Glomerular visceral epithelial cell (primary cell): Measurements from ENCODE around the gene OSBPL10.

Source experiments
- DNase-seq: peaks from one replicate; pipeline ENCODE4 v3.0.0-alpha.2; 2016; ENCODE audit errors: extremely low spot score

The OSBPL10 gene

DNA sequence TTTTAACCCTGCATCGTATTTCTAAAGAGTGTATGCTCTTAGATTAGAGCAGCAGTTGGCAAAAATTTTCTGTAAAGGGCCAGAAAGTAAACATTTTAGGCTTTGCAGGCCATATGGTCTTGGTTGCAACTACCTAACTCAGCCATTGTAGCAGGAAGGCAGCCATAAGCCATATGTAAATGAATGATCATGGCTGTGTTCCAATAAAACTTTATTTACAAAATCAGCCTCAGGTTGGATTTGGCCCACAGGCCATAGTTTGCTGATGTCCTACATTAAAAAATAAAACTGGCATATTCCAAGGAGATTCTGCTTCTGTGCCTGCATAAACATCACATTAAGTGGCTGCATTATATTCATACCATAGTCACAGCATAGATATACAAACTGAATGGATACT lies 313.5 kb downstream of the OSBPL10 start:
- DNase-seq, result no peak

DNA sequence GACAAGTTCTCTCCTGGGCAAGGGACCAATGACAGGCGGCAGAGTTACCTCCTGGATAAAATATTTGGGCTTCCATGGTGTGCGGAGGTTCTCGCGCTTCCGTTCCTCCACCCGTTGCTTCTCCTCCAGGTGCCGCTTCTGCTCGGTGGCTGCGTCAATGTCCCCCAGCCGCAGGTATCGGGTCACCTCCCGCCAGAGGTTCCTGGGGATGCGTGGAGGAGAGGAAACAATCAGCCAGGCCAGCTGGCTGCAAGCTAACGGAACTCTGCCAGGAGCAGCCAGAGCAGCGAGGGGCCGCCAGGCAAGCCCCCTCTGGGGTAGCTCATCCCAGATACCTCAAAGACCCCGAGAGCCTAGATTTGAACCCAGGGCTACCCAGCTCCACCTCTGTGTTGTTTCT lies 317.0 kb downstream of the OSBPL10 start:
- DNase-seq, result no peak

DNA sequence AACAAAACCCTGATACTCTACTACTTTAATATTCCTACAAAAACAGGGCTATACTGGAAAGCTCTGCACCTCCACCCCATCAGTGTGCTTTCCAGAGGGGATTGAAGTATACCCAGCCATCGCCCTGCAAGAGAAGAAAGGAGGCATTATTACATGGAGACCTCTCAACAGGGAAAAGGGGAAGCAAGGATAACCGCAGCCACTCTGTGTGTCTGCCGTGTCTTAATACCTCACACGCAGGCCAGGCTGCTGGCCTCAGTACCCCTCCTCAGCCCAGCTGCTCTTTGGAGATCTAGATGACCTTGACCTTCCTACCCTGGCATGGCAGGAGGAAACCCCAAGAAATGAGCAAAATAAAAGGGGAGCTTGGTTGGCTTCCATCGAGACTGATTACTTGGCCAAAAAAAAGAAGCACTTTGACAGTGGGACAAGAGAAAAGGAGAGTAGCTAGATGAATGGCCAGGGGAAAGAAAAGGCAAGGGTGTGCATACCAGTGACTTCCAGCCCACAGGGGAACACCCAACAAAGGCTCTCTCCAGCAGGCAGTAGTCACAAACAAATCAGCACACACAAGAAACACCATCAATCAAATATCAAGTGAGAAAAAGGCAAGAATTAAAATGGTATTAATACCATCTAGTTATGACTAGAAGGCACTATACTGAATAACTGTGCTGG lies 318.9 kb downstream of the OSBPL10 start:
- DNase-seq, result no peak

DNA sequence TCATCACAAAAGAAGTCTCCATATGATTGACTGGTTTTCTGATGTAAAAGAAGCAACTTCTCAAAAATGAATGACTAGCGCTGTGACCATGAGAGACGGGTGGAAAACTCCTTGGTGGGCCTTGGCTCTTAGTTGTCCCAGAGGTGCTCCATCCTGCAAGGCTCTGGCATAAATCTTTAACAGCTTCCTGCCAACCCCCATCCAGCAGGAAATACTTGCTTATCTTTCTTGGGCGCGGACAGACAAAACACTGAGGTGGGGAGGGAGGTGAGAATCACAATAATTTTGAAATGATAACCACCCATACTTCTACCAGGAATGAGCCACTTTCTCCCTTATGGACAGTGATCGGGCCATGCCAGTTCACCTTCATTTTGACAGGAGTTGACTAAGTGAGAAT lies 319.8 kb downstream of the OSBPL10 start:
- DNase-seq, result no peak

DNA sequence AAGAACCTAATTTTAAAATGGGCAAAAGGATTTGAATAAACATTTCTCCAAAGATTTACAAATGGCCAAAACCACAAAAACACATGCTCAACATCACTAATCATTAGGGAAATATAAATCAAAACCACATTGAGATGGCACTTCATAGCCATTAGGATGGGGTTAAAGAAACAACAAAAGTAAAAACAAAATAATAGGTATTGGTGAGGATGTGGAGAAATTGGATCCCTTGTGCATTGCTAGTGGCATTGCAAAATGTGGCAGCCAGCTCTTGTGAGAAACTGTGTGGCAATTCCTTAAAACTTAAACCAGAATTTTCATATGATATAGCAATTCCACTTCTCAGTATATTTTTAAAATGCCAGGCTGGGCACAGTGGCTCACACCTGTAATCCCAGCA lies 321.8 kb downstream of the OSBPL10 start:
- DNase-seq, result no peak

DNA sequence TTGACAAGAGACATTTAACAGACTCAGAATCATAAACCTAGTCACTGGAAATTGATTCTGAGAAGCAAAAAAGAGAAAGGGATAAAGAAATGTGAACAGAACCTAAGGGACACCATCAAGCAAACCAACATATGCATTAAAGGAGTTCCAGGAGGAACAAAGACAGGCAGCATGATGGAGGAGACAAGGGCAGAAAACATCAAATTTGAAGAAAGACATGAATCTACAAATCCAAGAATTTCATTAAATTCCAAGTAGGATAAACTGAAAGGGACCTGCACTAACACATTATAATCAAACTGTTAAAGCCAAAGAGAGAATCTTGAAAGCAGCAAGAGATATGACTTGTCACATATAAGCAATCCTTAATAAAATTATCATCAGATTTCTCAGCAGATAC lies 326.1 kb downstream of the OSBPL10 start:
- no peak for DNase-seq

DNA sequence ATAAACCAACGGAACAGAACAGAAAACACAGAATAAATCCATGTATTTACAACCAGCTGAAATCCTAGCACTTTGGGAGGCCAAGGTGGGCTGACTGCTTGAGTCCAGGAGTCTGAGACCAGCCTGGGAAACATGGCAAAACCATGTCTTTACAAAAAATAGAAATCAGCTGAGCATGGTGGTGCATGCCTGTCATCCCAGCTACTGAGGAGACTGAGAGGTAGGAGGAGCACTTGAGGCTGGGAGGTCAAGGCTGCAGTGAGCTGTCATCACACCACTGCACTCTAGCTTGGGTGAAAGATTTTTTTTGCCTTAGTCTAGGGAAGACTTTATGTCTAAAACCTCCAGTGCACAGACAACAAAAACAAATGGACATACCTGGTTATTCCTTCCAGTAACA lies 327.6 kb downstream of the OSBPL10 start:
- no peak for DNase-seq

DNA sequence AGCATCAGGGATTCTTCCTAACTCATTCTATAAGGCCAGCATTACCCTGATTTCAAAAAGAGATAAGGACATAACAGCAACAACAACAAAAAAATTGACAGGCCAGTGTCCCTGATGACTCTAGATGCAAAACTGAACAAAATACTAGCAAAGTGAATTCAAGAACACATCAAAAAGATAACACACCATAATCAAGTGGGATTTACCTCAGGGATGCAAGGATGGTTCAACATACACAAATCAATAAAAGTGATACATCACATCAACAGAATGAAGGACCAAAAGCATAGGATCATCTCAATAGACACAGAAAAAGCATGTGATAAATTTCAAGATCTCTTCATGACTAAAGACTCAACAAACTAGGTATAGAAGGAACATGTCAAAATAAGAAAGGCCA lies 328.8 kb downstream of the OSBPL10 start:
- DNase-seq, result no peak

DNA sequence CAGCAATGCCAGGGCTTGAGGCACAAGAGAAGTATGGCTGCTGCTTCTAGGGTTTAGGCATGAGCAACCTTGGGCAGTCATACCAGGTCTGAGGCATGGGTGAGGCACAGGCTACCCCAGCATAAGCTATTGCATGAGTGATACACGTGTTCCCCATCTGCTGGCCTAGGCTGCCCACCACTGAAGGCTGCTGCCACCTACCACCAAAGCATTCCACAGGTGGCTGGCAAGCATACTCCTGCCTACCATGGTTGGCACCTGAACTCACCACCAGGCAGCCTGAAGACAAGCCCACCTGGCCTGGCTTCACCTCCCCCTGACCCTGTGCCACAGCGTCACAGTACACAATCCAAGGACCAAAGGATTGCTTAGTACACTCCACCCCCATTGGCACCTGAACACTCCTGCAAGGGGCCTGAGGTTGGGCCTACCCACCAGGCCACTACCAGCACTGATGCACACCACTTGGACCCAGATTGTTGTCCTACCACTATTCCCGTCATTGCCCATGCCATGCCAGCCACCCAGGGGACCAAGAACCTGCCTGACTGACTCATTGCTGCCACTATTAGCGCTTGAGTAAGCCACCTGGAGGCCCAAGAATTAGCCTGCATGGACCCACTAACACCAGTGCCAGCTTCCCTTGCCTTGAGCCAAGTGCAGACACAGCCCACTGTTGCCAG lies 332.6 kb downstream of the OSBPL10 start:
- DNase-seq, result no peak

DNA sequence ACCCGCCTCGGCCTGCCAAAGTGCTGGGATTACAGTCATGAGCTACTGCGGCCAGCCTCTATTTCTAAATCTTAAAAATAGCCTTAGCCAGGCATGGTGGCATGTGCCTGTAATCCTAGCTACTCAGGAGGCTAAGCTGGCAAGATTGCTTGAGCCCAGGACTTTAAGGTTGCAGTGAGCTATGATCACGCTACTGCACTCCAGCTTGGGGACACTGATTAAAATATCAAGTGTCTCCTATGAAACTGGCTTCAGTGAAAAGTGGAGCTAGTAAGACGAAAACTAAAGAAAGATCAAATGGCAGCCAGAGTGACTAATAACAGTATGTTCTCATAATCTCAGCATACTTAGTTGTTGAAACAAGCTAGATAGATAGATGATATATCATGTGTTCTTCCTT lies 335.8 kb downstream of the OSBPL10 start:
- no peak for DNase-seq

DNA sequence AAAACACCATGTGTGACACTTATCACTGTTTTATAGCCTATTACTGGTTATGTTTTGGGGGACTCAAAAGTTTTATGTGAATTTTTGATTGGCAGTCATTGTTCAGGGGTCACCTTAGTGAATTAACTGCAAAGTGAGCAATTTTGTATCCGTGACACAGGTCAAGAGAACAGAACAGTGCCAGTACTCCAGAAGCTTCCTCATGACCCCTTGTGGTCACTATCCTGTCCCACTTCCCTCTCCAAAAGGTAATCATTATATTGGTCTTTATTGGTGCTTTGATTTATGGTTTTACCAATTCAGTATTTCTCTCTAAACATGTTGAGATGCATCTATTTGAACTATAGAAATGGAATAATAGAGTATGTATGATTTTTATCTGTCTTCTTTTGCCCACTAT lies 341.2 kb downstream of the OSBPL10 start:
- no peak for DNase-seq

DNA sequence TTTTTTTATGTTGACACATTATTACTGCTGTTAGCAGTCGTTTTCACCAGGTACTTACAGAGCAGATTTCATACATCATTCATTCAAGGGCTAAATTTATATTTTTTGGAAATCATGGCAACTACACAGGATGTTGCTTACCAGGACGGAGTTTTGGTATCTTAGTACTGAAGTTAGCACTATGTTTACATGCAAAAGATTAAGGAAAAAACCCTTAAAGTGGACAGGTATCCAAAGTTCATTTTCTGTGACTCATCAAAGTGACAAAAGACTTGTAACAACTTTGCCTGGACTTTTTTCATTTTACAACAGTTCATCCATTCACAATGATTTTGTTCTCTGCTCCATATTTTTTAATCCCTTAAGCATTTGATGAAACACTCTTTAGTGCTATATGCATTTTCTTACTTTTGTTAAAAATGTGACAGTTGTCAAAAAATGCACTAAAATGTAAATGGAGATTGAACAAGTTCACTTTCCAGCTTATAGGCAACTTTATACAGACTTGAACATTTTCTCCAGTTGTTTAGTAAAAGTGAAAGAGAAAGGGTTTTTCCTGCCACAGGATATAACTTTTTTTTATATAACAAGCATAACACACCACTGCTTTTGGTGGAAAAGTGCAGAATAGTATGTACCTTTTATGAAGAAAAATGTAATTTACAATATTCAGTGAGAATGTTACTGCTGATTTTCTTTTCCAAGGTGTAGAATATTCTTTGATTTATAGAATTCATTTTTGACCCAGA lies 344.2 kb downstream of the OSBPL10 start:
- no peak for DNase-seq

DNA sequence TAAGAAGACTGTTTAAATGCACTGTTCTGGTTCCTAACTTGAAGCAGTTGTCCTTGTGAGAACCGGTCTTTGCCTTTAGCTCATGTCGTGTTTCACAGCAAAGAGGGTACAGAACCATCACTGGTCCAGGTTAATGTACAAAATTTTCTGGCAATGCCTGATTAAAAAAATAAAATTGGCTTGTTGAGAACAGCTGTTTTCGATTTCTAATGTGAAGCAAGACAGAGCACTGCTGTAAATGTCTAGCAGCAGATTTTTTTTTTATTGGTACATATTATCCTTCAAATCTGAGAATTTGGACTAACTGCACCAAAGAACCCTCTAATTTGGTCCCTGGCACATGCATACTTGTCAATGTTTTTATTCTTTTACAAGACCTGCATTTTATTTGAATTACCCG lies 345.0 kb downstream of the OSBPL10 start:
- DNase-seq, result no peak

DNA sequence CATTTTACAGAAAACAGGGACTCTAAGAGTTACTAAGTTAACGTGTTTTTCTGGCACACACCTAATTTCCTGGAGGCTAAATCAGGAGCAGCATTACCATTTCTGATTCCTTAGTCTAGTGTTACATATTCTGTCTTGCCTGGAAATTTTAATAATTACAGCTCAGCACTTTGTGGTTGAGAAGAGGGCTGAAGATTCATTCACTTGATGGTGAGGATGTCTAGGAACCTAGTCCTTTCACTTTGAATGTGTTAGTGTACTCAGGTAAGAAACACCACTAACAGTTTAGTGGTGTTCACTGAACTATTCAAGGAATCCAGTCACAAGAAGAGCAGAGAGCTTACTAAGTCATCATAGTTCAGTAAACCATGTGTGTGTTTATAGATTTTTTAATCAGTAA lies 345.5 kb downstream of the OSBPL10 start:
- no peak for DNase-seq

DNA sequence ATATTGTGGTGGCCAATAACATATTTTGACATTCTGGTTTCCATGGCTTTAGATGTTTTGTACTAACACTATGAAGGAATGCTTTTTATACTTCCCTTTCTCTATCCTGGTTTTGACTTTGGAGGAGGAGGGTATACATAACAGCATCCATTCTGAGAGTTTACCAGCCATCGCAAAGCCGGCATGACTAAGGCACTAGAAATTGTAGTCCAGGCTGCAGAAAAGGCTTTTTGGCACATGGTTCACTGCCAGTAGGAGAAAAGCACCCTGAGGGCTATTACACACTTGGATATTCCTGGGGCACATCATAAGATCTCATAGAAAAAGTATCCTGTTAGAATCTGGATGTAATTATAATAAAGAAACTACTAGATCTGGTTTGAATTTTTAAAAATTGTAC lies 346.6 kb downstream of the OSBPL10 start:
- DNase-seq, result no peak

DNA sequence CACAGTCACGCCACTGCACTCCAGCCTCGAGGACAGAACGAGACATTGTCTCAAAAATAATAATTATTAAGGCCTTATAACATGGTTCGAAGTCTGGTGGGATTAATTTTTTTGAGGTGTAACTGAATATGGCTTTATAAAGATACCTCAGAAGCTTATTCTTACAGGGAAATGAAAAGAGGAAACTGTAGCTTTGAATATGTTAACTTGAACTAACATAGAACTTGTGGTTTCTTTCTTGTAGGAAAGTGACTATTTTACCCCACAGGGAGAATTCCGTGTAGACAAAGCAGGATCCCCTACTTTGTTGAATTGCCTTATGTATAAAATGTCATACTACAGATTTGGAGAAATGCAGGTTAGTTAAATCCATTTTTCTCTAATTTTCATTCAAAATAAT lies 352.0 kb downstream of the OSBPL10 start:
- no peak for DNase-seq

DNA sequence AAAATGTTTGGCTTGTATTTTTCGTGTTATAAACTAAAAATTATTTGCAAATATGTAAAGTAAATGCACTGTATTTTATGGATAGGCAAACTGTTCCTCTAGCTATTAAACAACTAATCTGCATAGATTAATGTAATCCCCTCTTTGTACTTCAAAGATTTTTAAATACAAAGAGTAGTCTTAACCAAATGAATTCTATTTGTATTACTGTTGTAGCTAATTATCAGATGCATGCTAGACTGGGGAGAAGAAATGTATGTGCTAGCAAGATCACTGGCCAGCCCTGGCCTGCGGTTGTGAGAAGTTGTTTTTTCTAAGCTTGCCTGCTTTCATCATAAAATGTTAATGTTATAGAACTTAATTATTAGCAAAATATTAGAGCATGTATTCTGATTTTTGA lies 355.7 kb downstream of the OSBPL10 start:
- DNase-seq, result no peak

DNA sequence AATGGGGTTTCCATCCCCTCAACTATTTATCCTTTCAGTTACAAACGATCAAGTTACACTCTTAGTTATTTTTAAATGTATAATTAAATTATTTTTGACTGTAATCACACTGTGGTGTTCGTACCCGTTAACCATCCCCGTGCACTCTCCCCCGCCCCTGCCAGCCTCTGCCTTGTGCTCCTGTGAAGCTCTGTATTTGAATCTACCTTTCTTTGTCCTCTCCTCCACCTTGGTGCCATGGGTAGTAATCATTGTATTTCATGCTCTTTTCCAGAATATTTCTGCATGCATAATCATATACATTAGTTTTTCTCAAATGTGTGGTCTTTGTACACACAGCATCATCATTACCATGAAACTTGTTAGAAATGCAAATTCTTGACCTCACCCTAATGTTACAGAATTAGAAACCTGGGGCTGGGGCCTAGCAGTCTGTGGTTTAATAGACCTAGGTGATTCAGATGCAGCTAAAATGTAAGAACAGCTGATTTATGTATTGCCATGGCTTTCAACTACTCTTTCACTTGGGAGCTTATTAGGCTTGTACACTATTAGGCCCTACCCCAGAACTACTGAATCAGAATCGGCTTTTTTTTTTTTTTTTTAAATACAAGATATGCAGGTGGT lies 356.9 kb downstream of the OSBPL10 start:
- DNase-seq, result no peak

DNA sequence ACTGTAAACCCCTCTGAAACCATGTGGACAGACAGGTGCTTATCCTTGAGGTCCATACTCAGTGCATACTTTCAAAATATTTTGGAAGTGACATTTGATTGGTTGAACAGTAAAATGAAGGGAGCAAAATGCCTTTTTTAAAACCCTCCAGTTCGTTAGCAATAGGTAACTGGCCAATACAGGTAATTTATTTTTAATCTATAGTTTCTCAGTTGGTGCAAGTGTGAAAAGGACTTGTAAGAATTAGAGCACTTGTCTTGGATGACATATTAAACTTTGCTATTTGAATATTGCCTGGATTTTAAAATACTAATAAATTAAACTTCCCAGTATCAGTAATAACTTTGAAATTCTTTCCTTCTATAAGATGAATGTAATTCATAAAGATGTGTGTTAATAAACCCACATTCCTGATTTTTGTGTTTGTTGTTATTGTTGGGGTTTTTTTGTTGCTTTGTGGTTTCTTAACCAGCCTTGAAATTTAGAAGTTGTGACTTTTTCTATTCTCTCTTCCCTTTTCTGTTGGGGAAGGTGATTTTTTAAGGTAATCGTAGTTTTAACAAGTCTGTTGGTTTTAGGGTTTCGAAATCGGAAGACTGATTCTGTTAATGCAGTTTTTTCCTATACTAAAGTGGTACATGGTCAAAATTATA lies 358.3 kb downstream of the OSBPL10 start:
- DNase-seq, result no peak

DNA sequence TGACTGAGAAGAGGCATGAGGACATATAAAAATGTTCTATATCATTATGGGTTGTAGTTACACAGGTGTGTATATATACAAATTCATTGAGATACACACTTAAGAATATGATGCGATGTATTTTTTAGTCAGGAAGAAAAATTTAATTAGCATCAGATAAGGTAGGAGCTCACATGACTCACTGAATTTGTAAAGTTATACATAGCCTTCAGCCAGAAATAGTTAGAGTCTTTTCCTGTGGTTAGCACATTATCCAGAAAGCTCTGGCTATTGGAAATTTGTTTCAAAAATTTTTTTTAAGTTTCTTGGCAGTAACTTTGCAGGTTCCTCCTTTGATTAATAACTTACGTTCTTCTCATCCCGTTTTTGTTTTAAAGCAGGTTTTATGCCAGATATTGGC lies 359.7 kb downstream of the OSBPL10 start:
- DNase-seq, result no peak

DNA sequence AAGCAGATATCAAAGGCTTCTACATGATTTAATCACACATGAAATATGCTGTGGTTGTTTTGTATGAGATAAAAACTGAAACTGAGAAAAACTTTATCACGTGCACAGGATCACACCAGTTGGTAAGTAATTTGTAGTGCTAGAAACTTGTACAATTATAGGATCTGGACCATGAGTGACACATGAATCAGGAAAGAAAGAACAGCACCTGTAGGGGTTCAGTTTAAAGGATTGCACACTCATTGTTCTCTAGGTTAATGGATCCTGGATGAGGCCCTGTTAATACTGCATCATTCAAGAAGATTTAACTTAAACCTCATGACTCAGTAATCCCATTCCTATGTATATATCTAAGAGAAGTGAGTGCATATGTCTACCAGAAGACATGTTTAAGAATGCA lies 360.4 kb downstream of the OSBPL10 start:
- no peak for DNase-seq

DNA sequence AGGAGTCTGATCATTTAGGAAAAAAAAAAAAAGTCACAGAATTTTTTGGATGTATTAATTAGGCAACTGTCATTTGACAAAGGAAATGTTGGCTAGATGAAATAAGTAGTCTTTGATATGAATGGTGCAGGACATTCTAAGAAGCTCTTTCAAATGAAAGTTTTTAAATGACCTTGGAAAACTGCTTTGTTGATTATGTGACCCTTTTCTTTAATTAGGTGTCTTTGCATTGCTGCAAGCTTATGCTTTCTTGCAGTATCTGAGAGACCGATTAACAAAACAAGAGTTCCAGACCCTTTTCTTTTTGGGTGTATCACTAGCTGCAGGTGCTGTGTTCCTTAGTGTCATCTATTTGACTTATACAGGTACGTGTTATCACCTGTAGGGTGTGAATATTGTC lies 364.4 kb downstream of the OSBPL10 start:
- no peak for DNase-seq
